ENCODE measurements around the gene B4GALNT1.
"Not testable (repeated sequence)": the region's sequence is repeated elsewhere in the genome, so short reads cannot be mapped to it uniquely, and the experiment has no call there.

B4GALNT1 gene

DNA sequence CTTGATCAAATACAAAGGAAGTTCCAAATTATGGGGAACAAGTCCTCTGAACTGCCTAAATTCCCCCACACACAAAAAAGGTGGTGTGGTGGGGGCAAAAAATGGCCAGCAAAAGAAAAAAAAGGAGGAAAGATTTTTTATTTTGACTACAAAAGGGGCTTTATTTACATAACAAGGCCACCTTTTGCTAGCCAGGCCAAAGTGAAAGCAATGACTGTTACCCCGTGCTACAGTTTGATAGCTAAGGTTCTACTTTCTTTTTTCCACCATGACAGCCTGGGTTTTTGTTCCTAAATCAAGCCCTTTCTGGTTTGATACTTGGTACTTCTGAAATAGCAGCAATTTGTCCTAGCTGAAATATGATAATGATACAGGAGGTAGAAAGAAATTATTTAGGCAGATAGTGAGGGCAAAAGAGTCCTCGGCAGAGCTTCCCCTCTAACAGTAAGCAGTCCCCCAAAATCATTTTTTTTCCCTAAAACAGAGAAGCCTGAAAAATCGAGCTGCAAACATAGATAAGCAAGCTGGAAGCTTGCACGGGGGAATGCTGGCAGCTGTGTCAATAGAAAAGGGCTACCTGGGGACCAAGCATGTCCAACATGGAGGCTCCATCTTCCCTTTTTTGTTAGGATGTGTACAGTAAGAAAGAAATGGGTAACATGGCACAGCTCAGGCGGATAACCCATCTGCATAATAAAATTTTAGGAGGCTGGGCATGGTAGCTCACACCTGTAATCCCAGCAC lies 8.9 kb upstream of the B4GALNT1 start:
- H3K4me3 ChIP-seq (ENCODE audit: low read length) = no peak overlapping the region
- DNase-seq (ENCODE audit: low read depth) = no peak
- TF ChIP-seq, protein P1, sequence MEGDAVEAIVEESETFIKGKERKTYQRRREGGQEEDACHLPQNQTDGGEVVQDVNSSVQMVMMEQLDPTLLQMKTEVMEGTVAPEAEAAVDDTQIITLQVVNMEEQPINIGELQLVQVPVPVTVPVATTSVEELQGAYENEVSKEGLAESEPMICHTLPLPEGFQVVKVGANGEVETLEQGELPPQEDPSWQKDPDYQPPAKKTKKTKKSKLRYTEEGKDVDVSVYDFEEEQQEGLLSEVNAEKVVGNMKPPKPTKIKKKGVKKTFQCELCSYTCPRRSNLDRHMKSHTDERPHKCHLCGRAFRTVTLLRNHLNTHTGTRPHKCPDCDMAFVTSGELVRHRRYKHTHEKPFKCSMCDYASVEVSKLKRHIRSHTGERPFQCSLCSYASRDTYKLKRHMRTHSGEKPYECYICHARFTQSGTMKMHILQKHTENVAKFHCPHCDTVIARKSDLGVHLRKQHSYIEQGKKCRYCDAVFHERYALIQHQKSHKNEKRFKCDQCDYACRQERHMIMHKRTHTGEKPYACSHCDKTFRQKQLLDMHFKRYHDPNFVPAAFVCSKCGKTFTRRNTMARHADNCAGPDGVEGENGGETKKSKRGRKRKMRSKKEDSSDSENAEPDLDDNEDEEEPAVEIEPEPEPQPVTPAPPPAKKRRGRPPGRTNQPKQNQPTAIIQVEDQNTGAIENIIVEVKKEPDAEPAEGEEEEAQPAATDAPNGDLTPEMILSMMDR (conservative IDR thresholded peaks at IDR 0.05; ENCODE audit: low read depth, low read length) = no peak

DNA sequence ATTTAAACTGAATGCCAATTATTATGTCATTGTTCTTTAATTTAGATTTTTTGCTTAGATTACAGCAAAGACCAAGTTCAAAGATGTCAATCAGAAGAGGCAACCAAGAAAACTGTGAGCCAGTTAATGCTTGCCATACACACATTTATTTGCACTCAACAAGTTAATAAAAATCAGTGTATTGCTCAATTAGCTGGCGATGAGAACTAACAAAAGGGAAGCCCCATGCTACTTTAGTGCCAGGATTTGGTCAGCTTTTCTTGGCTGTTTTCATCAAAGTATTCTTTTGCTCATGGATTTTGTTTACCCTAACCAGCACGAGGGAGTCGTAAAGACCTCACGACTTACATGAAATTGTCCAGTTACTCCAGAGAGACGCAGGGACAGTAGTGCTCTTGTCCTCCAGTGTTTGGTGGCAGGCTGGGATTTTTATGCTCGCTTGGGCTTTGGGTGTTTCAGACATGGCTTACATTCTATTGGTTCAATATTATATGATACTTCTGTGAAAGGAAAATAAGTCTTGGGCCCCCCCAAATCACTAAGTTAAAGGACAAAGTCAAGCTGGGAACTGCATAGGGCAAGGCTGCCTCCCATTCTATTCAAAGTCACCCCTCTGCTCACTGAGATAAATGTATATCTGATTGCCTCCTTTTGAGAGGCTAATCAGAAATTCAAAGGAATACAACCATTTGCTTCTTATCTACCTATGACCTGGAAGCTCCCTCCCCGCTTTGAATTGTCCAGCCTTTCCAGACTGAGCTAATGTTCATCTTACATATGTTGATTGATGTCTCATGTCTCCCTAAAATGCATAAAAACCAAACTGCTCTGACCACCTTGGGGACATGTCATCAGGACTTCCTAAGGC lies 7.4 kb upstream of the B4GALNT1 start:
- TF ChIP-seq, protein P1 (conservative IDR thresholded peaks at IDR 0.05; ENCODE audit: low read depth, low read length) = no peak
- DNase-seq (ENCODE audit: low read depth) = no peak
- H3K4me3 ChIP-seq (ENCODE audit: low read length) = no peak overlapping the region

DNA sequence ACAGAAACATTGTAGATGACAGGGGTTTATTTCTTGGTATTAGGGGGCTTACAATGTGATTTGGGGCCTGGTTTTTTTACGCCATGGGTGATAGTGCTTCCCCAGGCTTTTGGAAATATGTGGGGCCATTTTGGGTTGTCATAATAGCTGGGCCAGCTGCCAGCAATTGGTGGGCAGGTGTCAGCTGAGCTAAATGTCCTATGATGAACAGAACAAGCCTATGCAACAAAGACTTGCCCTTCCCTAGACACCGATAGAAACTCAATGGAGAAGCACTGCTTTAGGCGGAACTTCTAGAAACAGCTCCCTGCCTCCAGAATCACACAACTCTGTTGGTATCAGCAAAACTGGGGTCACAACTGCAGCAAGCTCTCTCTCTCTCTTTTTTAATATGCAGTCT lies 5.1 kb upstream of the B4GALNT1 start:
- H3K4me3 ChIP-seq (ENCODE audit: low read length) = no peak overlapping the region
- no peak for DNase-seq (ENCODE audit: low read depth)
- TF ChIP-seq, protein P1 (conservative IDR thresholded peaks at IDR 0.05; ENCODE audit: low read depth, low read length) = no peak

DNA sequence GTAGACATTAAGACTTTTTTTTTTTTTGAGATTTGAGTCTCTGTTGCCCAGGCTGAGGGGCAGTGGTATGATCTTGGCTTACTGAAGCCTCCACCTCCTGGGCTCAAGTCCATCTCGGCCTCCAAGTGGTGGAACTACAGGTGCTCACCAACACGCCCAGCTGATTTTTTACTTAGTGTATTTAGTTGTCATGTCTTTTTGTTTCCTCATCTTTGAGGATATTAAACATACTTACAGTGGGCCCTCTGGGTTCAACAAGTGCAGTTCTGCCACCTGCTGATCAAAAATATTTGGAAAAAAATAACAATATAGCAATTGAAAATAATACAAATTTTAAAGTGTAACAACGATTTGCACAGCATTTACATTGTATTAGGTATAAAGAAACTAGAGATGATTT lies 4.4 kb upstream of the B4GALNT1 start:
- no peak overlapping the region for H3K4me3 ChIP-seq (ENCODE audit: low read length)
- DNase-seq (ENCODE audit: low read depth) = no peak
- TF ChIP-seq, protein P1 (conservative IDR thresholded peaks at IDR 0.05; ENCODE audit: low read depth, low read length) = no peak

DNA sequence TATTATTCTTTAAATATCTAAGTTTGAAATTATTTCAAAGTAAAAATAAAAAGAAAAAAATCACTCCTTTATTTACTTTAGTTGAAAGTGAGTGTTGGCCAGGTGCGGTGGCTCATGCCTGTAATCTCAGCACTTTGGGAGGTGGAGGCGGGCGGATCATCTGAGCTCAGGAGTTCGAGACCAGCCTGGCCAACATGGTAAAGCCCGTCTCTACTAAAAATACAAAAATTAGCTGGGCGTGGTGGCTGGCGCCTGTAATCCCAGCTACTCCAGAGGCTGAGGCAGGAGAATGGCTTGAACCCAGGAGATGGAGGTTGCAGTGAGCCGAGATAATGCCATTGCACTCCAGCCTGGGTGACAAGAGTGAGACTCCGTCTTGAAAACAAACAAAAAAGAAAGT lies 3.7 kb upstream of the B4GALNT1 start:
- DNase-seq (ENCODE audit: low read depth); H3K4me3 ChIP-seq (ENCODE audit: low read length): not testable (repeated sequence)

DNA sequence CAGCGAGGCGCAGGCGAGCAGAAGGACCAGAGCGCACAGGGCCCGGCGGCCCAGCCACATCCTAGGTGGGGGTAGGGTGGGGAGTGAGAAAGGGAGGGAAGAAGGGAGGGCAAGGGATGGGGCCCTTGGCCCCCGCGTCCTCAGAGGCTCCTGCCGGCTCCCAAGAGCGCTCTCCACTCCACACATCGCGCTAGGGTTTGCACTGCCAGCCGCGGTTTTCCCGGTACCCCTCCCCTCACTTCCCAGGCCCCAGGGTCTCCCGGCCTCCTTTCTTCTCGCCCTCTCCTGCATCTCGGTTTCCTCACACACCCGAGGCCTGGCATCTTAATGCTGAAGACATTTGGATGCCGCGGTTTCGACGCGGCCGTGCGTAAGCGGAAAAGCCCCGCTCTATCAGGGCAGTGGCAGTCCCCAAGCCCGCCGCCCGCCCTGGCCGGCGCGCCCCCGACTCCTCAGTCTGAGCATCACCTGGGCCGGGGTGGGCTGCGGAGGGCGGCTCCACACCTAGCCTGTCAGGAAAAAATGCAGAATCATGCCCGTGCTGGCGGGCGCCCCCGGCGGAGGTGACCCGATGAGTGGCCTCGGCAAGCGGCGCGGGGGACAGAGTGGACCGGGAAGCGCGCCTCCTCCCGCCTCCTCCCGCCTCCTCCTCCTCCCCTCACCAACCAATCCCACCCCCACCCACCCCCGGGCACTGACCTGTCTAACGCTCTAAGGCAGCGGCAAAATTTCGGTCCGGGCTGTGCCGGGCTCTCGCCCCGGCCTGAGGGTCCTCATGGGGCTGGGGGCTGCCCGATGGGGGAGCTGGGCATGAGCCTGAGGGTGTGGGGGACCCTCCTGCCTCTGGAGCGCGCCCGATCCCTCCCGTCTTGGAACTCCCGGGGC lies 686 bp downstream of the B4GALNT1 start:
- peak overlapping the region; percentile 33 for H3K4me3 ChIP-seq (ENCODE audit: low read length)
- TF ChIP-seq, protein P1 (conservative IDR thresholded peaks at IDR 0.05; ENCODE audit: low read depth, low read length) = no peak
- no peak for DNase-seq (ENCODE audit: low read depth)

DNA sequence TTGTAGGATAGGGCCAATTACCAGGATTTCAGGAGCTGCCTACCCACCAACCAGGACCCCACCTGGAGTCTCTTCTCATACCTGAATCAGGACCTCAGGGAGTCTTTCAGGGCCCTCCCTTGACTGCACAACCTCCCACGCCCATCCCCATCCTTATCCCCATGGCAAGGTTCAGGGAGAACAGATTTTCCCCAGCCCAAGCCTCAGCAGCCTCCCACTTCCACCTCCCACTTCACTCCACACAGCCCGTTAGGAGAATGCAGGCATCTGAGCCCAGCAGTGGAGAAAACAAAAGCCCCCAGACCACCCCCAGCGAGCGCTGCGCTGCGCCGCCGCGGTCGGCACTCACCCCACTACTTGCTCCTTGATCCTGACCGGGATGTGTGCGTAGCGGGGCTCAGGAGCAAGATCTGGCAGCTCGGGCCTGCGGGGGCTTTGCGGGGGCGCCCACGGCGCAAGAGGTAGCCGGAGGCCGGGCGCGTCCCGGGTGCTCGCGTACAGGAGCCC lies 1.4 kb downstream of the B4GALNT1 start:
- H3K4me3 ChIP-seq (ENCODE audit: low read length) = no peak overlapping the region
- TF ChIP-seq, protein P1 (conservative IDR thresholded peaks at IDR 0.05; ENCODE audit: low read depth, low read length) = no peak
- no peak for DNase-seq (ENCODE audit: low read depth)

Measured in retinal pigment epithelial cell (primary cell).